K562 (cell line): ENCODE measurements around the gene LSS. TPM values are rescaled to one million over a fixed set of nuclear protein-coding genes. Genes with fewer than 3 reads are reported as not detected.

ENCODE experiments used
- BRD4 ChIP-seq: fragments of 200-600 bp; sonication (generic); IDR thresholded peaks from 2 replicates; pipeline ENCODE4 v1.6.1; 2017; ENCODE audit warnings: inconsistent platforms
- FOXA1 ChIP-seq: fragments of 450-650 bp; IDR thresholded peaks from 2 replicates; pipeline ENCODE4 v1.6.1; 2016; ENCODE audit warnings: mild to moderate bottlenecking, borderline replicate concordance
- HCFC1 ChIP-seq: IDR thresholded peaks from 2 replicates; pipeline ENCODE4 v1.6.1; 2012; ENCODE audit warnings: low read depth, low read length, improper control_type of control experiment
- HDAC3 ChIP-seq: fragments of 450-650 bp; IDR thresholded peaks from 2 replicates; pipeline ENCODE4 v1.6.1; 2018; ENCODE audit warnings: borderline replicate concordance, mild to moderate bottlenecking, moderate library complexity; ENCODE audit not compliant: partially characterized antibody
- MAZ ChIP-seq, 2 experiments: fragments of 450-650 bp in 1 of 2; sonication (generic) in 1 of 2; formaldehyde crosslinking; IDR thresholded peaks in 1 of 2; conservative IDR thresholded peaks in 1 of 2; 2 replicates each; pipeline versions ENCODE4 v1.4.0 to v1.5.0; 2020; ENCODE audit warnings: mild to moderate bottlenecking in 1 of 2, missing genetic modification reagents in 1 of 2
- NR3C1 ChIP-seq: sonication (generic); formaldehyde crosslinking; IDR thresholded peaks from 2 replicates; pipeline ENCODE4 v1.8.1; 2022; ENCODE audit warnings: missing genetic modification reagents
- NRF1 ChIP-seq, 2 experiments: fragments of 450-650 bp; IDR thresholded peaks in 1 of 2; conservative IDR thresholded peaks in 1 of 2; 2 replicates each; pipeline ENCODE4 v1.6.1; 2014; ENCODE audit warnings: mild to moderate bottlenecking in 2 of 2
- POLR2AphosphoS2 ChIP-seq: IDR thresholded peaks from 2 replicates; pipeline ENCODE4 v1.6.1; 2012; ENCODE audit warnings: low read length, improper control_type of control experiment
- POLR2AphosphoS5 ChIP-seq: IDR thresholded peaks from 2 replicates; pipeline ENCODE4 v1.6.1; 2011; ENCODE audit warnings: mild to moderate bottlenecking, low read depth, low read length, moderate library complexity; ENCODE audit not compliant: control insufficient read depth, insufficient read depth
- RCOR1 ChIP-seq, 2 experiments: IDR thresholded peaks; 2 replicates each; pipeline ENCODE4 v1.6.1; 2012; ENCODE audit warnings: low read depth in 2 of 2, low read length in 2 of 2, borderline replicate concordance in 1 of 2, improper control_type of control experiment in 1 of 2
- SAFB2 ChIP-seq: fragments of 200-400 bp; formaldehyde crosslinking; IDR thresholded peaks from 2 replicates; pipeline ENCODE4 v1.6.1; 2018; ENCODE audit warnings: borderline replicate concordance, low read length, low read depth, moderate library complexity; ENCODE audit not compliant: severe bottlenecking
- SMARCC2 ChIP-seq: fragments of 450-650 bp; IDR thresholded peaks from 2 replicates; pipeline ENCODE4 v1.6.1; 2017; ENCODE audit warnings: antibody characterized with exemption, moderate library complexity, mild to moderate bottlenecking, low read depth
- ZNF445 ChIP-seq: fragments of 250-450 bp; sonication (Bioruptor Pico); IDR thresholded peaks from 2 replicates; pipeline ENCODE4 v1.4.0; 2020; ENCODE audit warnings: low read depth, mild to moderate bottlenecking, moderate library complexity
- ZNF551 ChIP-seq: fragments of 250-450 bp; sonication (Bioruptor Pico); IDR thresholded peaks from 2 replicates; pipeline ENCODE4 v1.5.0; 2021; ENCODE audit warnings: mild to moderate bottlenecking, moderate library complexity
- ZNF764 ChIP-seq: fragments of 250-450 bp; sonication (Bioruptor Pico); IDR thresholded peaks from 2 replicates; pipeline ENCODE4 v1.4.0; 2020; ENCODE audit warnings: low read depth, mild to moderate bottlenecking, moderate library complexity
- polyA plus RNA-seq, 8 experiments: library from polyadenylated mRNA; depleted of rRNA in 4 of 8; stranded (reverse) in 5 of 8; unstranded in 3 of 8; fragments of >200 nt; fragmentation: Nextera tagmentation in 2 of 8; fragmentation: Illumina TruSeq in 1 of 8; extraction: Ambion mirVana in 2 of 8; extraction: Trizol in 1 of 8; gene quantifications; 2 replicates each; pipeline versions ENCODE4 v1.2.1 to v1.2.3, GENCODE V29; 2011 to 2014; ENCODE audit warnings: inconsistent platforms in 1 of 8, missing spikeins in 1 of 8
- total RNA-seq, 7 experiments: library from RNA; depleted of rRNA in 6 of 7; stranded (reverse); fragments of >200 nt in 6 of 7; fragmentation: Illumina TruSeq in 2 of 7; extraction: Trizol in 2 of 7; gene quantifications; 2 replicates each; pipeline versions ENCODE4 v1.2.1 to v1.2.3, GENCODE V29; 2011 to 2021; ENCODE audit warnings: low replicate concordance in 1 of 7
- TF ChIP-seq, protein P1 (sequence below): fragments of 250-450 bp; sonication (Bioruptor Pico); IDR thresholded peaks from 2 replicates; pipeline ENCODE4 v1.8.0; 2021; ENCODE audit warnings: moderate library complexity, mild to moderate bottlenecking, inconsistent platforms

The LSS gene
- total and polyA plus RNA-seq, 9 of the 15 experiments (the other 6 are each of a cell fraction or from before 2014, with no cell fraction given): 2.2 to 89.5 (median 37.4) TPM

DNA sequence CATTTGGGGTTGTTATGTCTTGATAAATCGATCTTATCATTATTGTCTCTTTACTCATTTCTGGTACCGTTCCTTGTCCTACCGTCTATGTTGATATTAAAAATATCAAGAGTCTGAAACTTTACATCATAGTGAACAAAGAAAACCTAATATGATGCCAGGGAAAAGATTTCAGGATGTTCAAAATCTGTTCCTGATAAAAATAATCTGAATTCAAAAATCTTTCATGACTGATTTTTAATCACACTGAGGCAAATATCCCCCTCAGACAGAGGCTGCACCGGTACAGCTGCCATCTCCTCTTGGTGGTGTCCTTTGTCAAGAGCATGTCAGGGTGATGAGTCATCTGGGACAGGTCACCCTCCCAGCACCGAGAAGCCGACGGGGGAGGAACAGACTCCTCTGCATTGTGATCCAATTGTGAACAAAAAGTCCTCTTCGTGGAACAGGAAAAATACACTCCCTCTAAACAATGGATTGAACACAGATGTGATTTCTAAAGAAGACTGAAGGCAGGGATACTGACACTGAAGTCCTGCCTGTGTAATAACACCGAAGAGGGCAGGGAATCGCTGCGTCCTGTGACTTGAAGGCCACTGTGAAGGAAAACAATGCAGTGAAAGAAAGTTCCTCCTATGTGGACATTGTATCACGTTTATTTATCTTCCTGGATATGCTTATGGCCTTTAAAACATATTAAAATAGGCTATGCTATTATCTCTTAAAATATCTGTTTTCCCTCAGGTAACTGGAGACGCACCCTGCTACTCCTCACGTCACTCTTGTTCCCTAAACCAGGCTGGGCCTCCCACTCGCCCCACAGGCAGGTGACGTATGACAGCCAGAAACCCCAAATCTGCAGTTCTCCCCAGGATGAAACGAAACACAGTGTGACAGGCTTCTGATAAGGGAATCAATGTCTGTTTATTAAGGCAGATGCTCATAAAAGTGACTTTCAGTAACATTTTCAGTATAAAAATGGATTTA lies 40.1 kb downstream of the LSS start (continued):
- TF ChIP-seq RCOR1 (IDR thresholded peaks at IDR 0.05; ENCODE audit: borderline replicate concordance in 1 of 2, low read depth in 2 of 2, low read length in 2 of 2) (peak; percentile 51 to 87; a peak in 2 of 4 replicates), POLR2AphosphoS5 (0 out of 2 replicates have a peak, but pooled peaks have one; percentile 36), ZNF764 (CRISPR knock-in tag) (peak; percentile 17; the same call in 1 of the 2 replicates), BRD4 (no peak), ZNF551 (CRISPR knock-in tag) (no peak), MAZ (CRISPR knock-in tag; conservative IDR thresholded peaks at IDR 0.05 in 1 of 2, IDR thresholded peaks at IDR 0.05 in 1 of 2) (0 out of 4 replicates have a peak, but pooled peaks of 1 of the 2 experiments have one; percentile 35), SAFB2 (no peak), SMARCC2 (peak; percentile 87), FOXA1 (no peak), NR3C1 (CRISPR knock-in tag) (no peak), NRF1 (conservative IDR thresholded peaks at IDR 0.05 in 1 of 2, IDR thresholded peaks at IDR 0.05 in 1 of 2) (peak; percentile 33 to 41; a peak in 3 of 4 replicates), ZNF445 (CRISPR knock-in tag) (no peak), POLR2AphosphoS2 (no peak), HDAC3 (peak; percentile 26), HCFC1 (peak; percentile 35)
- TF ChIP-seq, protein P1, sequence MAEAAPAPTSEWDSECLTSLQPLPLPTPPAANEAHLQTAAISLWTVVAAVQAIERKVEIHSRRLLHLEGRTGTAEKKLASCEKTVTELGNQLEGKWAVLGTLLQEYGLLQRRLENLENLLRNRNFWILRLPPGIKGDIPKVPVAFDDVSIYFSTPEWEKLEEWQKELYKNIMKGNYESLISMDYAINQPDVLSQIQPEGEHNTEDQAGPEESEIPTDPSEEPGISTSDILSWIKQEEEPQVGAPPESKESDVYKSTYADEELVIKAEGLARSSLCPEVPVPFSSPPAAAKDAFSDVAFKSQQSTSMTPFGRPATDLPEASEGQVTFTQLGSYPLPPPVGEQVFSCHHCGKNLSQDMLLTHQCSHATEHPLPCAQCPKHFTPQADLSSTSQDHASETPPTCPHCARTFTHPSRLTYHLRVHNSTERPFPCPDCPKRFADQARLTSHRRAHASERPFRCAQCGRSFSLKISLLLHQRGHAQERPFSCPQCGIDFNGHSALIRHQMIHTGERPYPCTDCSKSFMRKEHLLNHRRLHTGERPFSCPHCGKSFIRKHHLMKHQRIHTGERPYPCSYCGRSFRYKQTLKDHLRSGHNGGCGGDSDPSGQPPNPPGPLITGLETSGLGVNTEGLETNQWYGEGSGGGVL (CRISPR knock-in tag): no peak
- TF ChIP-seq, all 486 proteins: peak for 92
